Measurements from ENCODE around the gene GOLGA6L22.
"Not testable (repeated sequence)": the region's sequence is repeated elsewhere in the genome, so short reads cannot be mapped to it uniquely, and the experiment has no call there.

GRCh38 chr15:22417288-22417687, 41.4 kb upstream of the GOLGA6L22 start:
- TF ChIP-seq, protein P1, sequence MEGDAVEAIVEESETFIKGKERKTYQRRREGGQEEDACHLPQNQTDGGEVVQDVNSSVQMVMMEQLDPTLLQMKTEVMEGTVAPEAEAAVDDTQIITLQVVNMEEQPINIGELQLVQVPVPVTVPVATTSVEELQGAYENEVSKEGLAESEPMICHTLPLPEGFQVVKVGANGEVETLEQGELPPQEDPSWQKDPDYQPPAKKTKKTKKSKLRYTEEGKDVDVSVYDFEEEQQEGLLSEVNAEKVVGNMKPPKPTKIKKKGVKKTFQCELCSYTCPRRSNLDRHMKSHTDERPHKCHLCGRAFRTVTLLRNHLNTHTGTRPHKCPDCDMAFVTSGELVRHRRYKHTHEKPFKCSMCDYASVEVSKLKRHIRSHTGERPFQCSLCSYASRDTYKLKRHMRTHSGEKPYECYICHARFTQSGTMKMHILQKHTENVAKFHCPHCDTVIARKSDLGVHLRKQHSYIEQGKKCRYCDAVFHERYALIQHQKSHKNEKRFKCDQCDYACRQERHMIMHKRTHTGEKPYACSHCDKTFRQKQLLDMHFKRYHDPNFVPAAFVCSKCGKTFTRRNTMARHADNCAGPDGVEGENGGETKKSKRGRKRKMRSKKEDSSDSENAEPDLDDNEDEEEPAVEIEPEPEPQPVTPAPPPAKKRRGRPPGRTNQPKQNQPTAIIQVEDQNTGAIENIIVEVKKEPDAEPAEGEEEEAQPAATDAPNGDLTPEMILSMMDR (IDR thresholded peaks at IDR 0.05): not testable (repeated sequence)
- TF ChIP-seq POLR2A (IDR thresholded peaks at IDR 0.05): not testable (repeated sequence)

All from body of pancreas (tissue), 4 donors.